Testis (tissue), 3 donors: ENCODE results near the gene ZSWIM6. TPM values are rescaled to one million over a fixed set of nuclear protein-coding genes. Genes with fewer than 3 reads are reported as not detected.

Experiments
- DNase-seq: peaks from one replicate; pipeline ENCODE4 v3.0.0-alpha.2; 2019
- H3K27ac ChIP-seq, 2 donors: fragments of 200-600 bp; sonication (generic); one replicate each; pipeline ENCODE4 v1.5.1; 2019
- H3K27me3 ChIP-seq: fragments of 200-600 bp; sonication (generic); one replicate; pipeline ENCODE4 v1.5.1; 2019
- H3K36me3 ChIP-seq: fragments of 200-600 bp; sonication (generic); one replicate; pipeline ENCODE4 v1.5.1; 2017; ENCODE audit warnings: low read depth; ENCODE audit errors: missing control alignments
- H3K4me1 ChIP-seq: fragments of 200-600 bp; sonication (generic); one replicate; pipeline ENCODE4 v1.5.1; 2019
- H3K4me3 ChIP-seq, 2 donors: fragments of 200-600 bp; sonication (generic); one replicate each; pipeline ENCODE4 v1.5.1; 2017 to 2019
- H3K9me3 ChIP-seq: fragments of 200-600 bp; sonication (generic); one replicate; pipeline ENCODE4 v1.5.1; 2017
- CTCF ChIP-seq, 3 experiments: fragments of 450-650 bp in 2 of 3; fragments of 200-600 bp in 1 of 3; sonication (generic) in 1 of 3; IDR thresholded peaks; one replicate each; pipeline ENCODE4 v1.5.1; 2016 to 2019; ENCODE audit warnings: antibody characterized with exemption in 3 of 3, mild to moderate bottlenecking in 2 of 3, moderate library complexity in 1 of 3
- POLR2A ChIP-seq: fragments of 450-650 bp; IDR thresholded peaks from one replicate; pipeline ENCODE4 v1.6.1; 2017; ENCODE audit warnings: antibody characterized with exemption, mild to moderate bottlenecking, moderate library complexity
- WGBS, 2 donors: methylation state at CpG; one replicate each; pipeline ENCODE4 v1.1.5; 2018; 5-methylcytosine and 5-hydroxymethylcytosine counted together
- intact Hi-C: fragments of 100-400 bp; cut with DNase I; formaldehyde crosslinking; loops from one replicate; pipeline ENCODE4 v1.15.1; 2023; ENCODE audit warnings: low total_unique reads
- polyA plus RNA-seq: library from polyadenylated mRNA; stranded (reverse); fragments of 350-450 nt; fragmentation: Illumina TruSeq; extraction: RNeasy Lipid Tissue Mini Kit (QIAGEN cat#74804); gene quantifications from one replicate; pipeline ENCODE4 v1.2.3, GENCODE V29; 2014; ENCODE audit warnings: low read depth, low replicate concordance; ENCODE audit not compliant: insufficient read depth
- total RNA-seq, 2 donors: library from RNA; depleted of rRNA; stranded (reverse); fragments of >200 nt; gene quantifications; one replicate each; pipeline ENCODE4 v1.2.3, GENCODE V29; 2016

The ZSWIM6 gene
- total and polyA plus RNA-seq, 3 donors from 2014 or later: 14.6 to 18.0 (median 16.5) TPM

- 66 to 69% methylated on average over 11 to 15 of the region's 15 CpGs for WGBS, 2 donors
- H3K9me3 ChIP-seq: no peaks in the 10 kb centered on the region
- H3K4me3 ChIP-seq: peak overlapping the region in 1 of 2 donors; percentile 7
- TF ChIP-seq CTCF (IDR thresholded peaks at IDR 0.05) (no peak), POLR2A (no peak)
- no peaks in the 10 kb centered on the region for H3K36me3 ChIP-seq
- DNase-seq: no peak
- no peaks in the 10 kb centered on the region for H3K4me1 ChIP-seq
- intact Hi-C loops: no loop called here
- no peak overlapping the region for H3K27ac ChIP-seq
- H3K27me3 ChIP-seq: no peaks in the 10 kb centered on the region
Observed at GRCh38 chr5:61304590-61305381, 27.3 kb upstream of the ZSWIM6 start.

GRCh38 chr5:61306531-61307131 is 25.4 kb upstream of the ZSWIM6 start:
- no peak for DNase-seq
- H3K27me3 ChIP-seq: no peaks in the 10 kb centered on the region
- no peak for TF ChIP-seq POLR2A
- TF ChIP-seq CTCF (IDR thresholded peaks at IDR 0.05): no peak
- H3K36me3 ChIP-seq: no peaks in the 10 kb centered on the region
- H3K4me3 ChIP-seq: no peak overlapping the region
- 87 to 91% methylated on average over 5 of the region's 5 CpGs for WGBS, 2 donors
- H3K9me3 ChIP-seq: no peaks in the 10 kb centered on the region
- intact Hi-C loops: no loop called here
- no peak overlapping the region for H3K27ac ChIP-seq
- no peaks in the 10 kb centered on the region for H3K4me1 ChIP-seq

- 93 to 94% methylated on average over 3 of the region's 3 CpGs for WGBS, 2 donors
Observed at GRCh38 chr5:61307191-61307590, 24.9 kb upstream of the ZSWIM6 start.

GRCh38 chr5:61307611-61308010 is 24.4 kb upstream of the ZSWIM6 start:
- 94 to 100% methylated on average over 1 of the region's 1 CpG for WGBS, 2 donors
- Histone ChIP-seq H3K36me3 (no peaks in the 10 kb centered on the region), H3K27ac (no peak overlapping the region), H3K4me3 (no peak overlapping the region), H3K27me3 (no peaks in the 10 kb centered on the region), H3K4me1 (no peaks in the 10 kb centered on the region), H3K9me3 (no peaks in the 10 kb centered on the region)
- intact Hi-C loops: no loop called here
- TF ChIP-seq POLR2A (no peak), CTCF (IDR thresholded peaks at IDR 0.05) (no peak)
- no peak for DNase-seq

More at GRCh38 chr5:61307191-61307590, 24.9 kb upstream of the ZSWIM6 start:
- Histone ChIP-seq H3K4me1 (no peaks in the 10 kb centered on the region), H3K36me3 (no peaks in the 10 kb centered on the region), H3K27me3 (no peaks in the 10 kb centered on the region), H3K27ac (no peak overlapping the region), H3K4me3 (no peak overlapping the region), H3K9me3 (no peaks in the 10 kb centered on the region)
- no peak for TF ChIP-seq POLR2A
- no peak for TF ChIP-seq CTCF (IDR thresholded peaks at IDR 0.05)
- intact Hi-C loops: no loop called here
- no peak for DNase-seq
